Hepatocyte (in vitro differentiated cells): ENCODE data around the gene IGSF11.

ENCODE experiments used
- CTCF ChIP-seq: fragments of 200-600 bp; sonication (generic); IDR thresholded peaks from 2 replicates; pipeline ENCODE4 v1.5.1; 2016; ENCODE audit warnings: antibody characterized with exemption, mild to moderate bottlenecking; ENCODE audit not compliant: poor library complexity
- EZH2 ChIP-seq: fragments of 200-600 bp; sonication (generic); IDR thresholded peaks from 2 replicates; pipeline ENCODE4 v1.6.1; 2016; ENCODE audit warnings: antibody characterized with exemption, mild to moderate bottlenecking, borderline replicate concordance

- TF ChIP-seq CTCF (no peak), EZH2 (no peak)
Measured at GRCh38 chr3:118960876-118961450, 73.7 kb downstream of the IGSF11 start.
